GM23248 (cell line): Measurements from ENCODE around the gene WASHC2A.
"Not testable (repeated sequence)": the region's sequence is repeated elsewhere in the genome, so short reads cannot be mapped to it uniquely, and the experiment has no call there.

ENCODE experiments used
- EZH2 ChIP-seq: fragments of 200-600 bp; sonication (generic); IDR thresholded peaks from 2 replicates; pipeline ENCODE4 v1.6.1; 2018; ENCODE audit warnings: antibody characterized with exemption, mild to moderate bottlenecking; ENCODE audit not compliant: insufficient read depth, poor library complexity, severe bottlenecking
- EZH2phosphoT487 ChIP-seq: fragments of 200-600 bp; sonication (generic); IDR thresholded peaks from 2 replicates; pipeline ENCODE4 v1.6.1; 2018; ENCODE audit warnings: antibody characterized with exemption, moderate library complexity, mild to moderate bottlenecking, low read depth; ENCODE audit not compliant: insufficient read depth

GRCh38 chr10:50058727-50059126 is 9.0 kb upstream of the WASHC2A start:
- TF ChIP-seq EZH2, EZH2phosphoT487: not testable (repeated sequence)
